HPDE6-E6E7 (cell line): ENCODE results near the gene C1QTNF6.

Experiments
- DNase-seq: peaks from one replicate; pipeline ENCODE4 v3.0.0; 2011; ENCODE audit warnings: missing footprints; ENCODE audit errors: extremely low spot score

Gene C1QTNF6

DNA sequence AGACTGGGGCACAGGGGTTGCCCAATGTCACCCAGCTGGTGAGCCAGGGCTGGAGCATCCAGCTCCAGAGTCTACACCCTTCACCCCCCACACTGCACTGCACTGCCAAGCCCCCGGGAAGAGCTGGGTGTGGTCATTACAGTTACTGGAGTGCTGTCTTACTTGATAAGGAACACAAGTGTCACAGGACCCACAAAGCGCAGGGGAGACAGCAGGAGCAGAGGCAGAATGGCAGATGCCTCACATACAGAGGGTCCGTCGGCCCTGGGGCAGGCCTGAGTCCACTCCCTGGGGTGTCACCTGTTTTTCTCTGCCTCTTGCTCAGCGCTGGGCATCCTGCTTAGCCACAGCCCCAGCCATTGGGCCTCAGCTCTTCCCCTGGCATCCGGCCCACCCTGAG, 46.1 kb downstream of the C1QTNF6 start:
- no peak for DNase-seq

DNA sequence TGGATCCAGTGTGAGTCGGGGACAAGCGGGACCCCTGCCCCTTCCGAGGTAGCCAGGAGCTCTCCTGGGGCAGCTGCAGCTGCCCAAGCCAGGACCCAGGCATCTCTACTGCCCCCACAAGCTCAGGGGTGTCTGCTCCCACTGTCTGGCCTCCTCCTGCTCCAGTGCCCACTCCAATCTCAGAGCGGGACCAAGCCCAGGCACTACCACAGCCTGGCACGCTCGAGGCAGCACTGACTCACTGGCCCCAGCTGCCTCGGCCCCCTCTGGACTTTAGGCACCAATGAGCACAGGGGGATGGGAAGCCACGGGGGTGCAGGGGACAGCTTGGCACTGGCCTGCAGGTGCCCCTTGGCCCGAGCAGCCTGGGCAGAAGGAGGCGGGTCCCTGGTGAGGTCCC, 46.6 kb downstream of the C1QTNF6 start:
- DNase-seq: no peak

GRCh38 chr22:37140686-37141323, 47.2 kb downstream of the C1QTNF6 start:
- no peak for DNase-seq

GRCh38 chr22:37139762-37140161, 48.3 kb downstream of the C1QTNF6 start:
- DNase-seq: no peak

DNA sequence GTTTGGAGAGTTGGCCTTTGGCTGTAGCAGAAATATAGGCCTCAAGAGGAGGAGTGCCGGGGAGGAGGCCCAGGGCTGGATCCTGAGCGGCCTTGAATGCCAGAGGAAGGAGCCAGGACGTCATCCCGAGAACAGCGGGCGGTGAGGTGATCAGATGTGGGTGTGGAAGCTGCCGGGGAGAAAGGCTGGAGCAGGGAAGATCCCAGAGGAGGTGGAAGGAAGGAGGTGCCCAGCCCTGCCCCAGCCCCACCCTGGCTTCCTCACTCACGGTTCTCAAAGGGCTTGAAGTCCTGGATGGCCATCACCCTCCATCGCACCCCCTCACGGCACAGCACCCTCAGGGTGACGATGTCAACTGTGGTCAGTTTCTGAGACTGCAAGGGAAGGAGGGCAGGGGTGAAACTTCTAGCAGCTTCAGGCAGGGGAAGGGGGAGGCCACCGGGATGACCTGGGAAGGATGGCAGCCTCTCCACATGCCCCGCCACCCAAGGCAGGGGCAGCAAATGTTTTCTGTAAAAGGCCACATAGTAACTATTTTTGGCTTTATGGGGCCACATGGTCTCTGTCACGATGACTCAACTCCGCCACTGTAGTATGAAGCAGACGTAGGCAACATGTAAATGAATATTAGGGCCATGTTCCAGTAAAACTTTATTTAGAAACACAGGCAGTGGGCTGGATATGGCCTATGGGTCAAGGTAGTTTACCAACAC, 49.0 kb downstream of the C1QTNF6 start:
- DNase-seq: no peak

GRCh38 chr22:37137903-37138665, 50.0 kb downstream of the C1QTNF6 start:
- no peak for DNase-seq

- DNase-seq: no peak
Measured at GRCh38 chr22:37137131-37137530, 50.9 kb downstream of the C1QTNF6 start.

GRCh38 chr22:37135023-37135422, 53.0 kb downstream of the C1QTNF6 start:
- DNase-seq: no peak

GRCh38 chr22:37133304-37134018, 54.6 kb downstream of the C1QTNF6 start:
- no peak for DNase-seq

DNA sequence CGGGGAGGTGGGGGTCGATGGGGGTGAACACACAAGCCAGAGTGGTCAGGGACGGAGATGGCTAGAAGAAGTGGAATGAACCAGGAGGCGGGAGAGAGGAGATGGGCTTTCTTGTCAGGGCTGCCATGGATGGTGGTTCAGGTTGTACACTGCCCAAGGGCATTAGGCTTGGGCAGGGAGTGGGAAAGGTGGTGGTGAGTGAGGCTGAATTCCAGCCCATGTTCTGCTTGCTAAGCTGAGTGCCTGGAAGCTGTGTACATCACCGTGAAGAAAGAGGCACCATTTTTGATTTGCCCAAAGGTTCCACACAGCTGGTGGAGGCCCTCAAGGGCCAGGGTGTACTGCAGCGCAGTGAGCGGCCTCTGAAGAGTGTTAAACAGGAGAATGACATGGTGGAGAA, 55.3 kb downstream of the C1QTNF6 start:
- no peak for DNase-seq
